ENCODE data around the gene PAQR9.

PAQR9 gene

DNA sequence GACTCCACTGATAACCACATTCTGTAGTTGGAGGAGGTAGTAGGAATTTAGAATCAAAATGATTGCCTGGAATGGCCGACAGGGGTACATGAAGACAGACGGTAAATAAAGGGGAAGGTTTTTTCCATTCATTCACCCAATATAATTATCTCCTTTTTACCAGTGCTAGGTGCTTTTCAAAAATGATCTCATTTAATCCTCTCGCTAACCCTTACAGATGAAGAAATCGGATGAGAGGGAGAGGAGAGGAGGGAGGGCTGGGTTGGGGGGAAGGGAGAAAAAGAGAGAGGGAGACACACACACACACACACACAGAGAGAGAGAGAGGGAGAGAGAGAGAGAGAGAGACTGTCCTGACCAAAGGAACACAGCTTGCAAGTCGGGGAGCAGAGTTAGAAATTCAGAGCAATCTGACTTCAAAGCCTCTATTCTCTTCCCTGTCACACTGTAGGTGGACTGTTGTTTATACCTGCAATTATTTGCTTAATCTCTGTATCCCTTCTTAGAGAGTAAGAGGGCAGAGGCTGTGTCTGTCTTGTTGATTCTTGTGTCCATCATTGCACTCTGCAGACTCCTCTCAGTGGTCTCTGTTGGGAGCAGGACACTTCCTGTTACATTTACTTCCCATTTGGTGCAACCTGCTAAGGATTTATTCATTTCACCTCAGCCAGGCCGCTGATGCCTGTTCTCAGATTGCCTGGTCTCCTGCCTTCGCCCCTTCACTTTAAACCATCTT is 18.7 kb upstream of the PAQR9 start:
- no peak for DNase-seq (ENCODE audit: low read depth)

DNA sequence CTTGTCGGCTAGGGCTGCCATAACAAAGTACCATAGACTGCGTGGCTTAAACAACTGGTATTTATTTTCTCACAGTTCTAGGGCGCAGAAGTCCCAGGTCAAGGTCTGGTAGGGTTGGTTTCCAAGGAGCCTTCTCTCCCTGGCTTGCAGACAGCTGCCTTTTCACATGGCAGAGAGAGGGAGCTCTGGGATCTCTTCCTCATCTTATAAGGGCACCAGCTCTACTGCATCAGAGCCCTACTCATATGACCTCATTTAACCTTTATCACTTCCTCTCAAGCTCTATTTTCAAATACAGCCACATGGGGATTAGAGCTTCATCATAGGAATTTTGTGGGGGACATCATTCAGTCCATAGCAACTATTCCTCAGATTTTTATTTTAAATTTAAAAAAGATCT is 17.6 kb upstream of the PAQR9 start:
- no peak for DNase-seq (ENCODE audit: low read depth)

DNA sequence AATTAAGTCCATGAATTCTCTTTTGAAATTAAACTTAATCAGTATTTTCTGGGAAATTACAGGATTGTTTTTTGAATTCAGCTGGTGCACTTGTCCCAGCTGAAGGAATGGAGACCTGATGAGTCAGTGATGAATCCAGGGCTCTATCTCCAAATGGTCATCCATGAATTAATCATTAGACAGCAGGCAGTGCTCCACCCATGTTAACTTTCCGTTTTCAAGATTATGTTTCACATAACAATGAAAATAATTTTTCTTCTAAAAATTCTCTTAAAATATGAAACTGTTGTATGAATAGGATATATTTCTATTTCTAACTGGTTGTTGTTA is 13.9 kb upstream of the PAQR9 start:
- DNase-seq (ENCODE audit: low read depth), result no peak

DNA sequence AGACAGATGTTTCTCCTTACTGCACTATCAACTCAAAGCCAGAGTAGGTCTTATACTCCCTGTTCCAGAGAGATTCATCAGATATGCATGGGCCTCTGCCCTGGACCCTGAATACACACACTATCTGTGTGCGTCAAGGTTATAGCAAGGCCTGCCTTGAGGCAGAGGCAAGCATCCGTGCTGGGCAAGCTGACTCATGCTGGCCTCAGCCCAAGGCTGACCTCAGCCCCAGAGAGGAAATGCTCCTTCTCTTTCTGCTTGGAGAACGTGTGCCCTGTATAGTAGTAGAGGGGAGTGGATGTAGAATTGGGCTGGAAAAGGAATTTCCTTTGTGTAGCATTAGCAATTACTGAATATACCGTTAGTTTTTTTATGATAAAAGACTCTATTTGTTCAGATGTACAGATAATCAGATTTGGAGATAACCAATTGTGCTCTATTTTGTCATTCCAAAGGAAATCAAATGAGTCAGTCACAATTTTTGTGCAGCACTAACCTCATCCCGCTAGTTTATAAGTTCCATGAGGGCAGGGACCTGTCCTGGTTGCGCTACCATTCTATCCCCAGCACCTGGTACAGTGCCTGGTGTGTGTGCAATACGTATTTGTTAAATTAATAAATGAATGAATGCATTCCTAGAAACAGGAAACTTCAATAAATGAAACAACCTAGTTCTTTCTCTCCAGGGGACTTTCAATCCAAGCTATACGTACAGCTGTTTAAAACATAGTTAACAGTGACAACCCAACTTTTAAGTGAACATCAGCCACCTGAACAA is 13.3 kb upstream of the PAQR9 start:
- DNase-seq (ENCODE audit: low read depth), result no peak

DNA sequence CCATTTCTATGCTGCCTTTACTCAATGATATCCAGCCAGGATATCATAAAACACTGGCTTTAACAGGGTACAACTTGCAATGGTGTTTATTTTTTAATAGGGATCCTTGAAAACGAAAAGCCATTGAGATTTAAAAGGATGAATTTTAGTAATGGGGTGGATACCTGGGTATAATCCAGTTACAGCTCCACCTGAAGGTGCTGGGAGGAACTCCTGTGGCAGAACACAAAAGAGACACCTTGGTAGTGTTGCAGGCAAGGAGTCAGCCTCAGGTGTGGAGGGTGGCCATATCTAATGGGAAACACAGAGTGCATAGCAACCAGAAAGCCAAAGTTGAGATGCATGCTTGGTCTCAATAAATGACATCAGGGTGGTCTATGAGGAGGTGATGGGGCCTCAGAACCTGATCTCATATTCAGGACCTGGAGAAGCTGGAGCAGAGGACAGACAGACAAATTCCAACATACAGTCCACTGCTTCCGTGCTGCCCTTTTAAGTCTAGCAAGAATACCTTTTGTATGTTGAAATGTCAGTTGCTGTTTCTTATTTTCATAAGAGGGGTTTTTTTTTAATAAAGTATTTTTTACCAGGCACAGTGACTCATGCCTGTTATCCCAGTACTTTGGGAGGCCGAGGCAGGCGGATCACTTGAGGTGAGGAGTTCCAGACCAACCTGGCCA is 12.0 kb upstream of the PAQR9 start:
- DNase-seq (ENCODE audit: low read depth), result no peak

DNA sequence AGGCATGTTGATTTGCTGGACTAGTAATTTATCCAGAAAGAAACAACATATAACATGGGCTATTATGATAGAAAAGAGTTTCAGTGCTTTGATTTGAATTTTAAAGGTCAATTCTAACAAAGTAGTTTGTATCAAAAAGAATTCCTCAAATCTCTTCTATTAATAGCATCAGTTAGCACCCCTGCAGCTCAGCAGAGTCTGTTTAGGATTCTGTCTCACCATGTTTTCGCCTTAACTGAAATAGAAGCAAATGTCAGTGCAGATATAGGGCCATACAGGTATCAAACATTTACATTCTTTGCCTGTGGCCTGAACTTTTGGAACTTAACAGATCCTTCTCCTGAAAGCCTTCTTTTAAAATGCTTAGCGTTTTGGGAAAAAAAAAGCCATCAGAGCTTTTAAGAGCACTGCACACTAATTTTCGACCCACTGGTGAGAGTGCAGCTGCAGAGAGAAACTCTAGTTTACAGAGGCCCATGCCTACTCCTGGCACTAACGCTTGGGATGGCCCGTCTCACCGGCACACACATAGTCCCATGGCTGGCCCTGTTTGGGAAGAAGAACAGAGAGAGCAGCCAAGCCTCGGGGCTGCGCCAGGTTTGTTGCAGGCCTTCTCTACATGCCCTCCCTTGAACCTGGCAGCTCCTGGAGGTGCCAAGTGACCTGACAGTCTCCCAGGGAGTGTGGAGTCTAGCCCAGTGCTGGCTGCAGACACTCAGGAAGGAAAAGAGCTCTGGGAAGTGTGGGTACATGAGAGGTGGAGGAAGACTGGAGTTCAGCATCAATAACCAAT is 9.9 kb upstream of the PAQR9 start:
- no peak for DNase-seq (ENCODE audit: low read depth)

DNA sequence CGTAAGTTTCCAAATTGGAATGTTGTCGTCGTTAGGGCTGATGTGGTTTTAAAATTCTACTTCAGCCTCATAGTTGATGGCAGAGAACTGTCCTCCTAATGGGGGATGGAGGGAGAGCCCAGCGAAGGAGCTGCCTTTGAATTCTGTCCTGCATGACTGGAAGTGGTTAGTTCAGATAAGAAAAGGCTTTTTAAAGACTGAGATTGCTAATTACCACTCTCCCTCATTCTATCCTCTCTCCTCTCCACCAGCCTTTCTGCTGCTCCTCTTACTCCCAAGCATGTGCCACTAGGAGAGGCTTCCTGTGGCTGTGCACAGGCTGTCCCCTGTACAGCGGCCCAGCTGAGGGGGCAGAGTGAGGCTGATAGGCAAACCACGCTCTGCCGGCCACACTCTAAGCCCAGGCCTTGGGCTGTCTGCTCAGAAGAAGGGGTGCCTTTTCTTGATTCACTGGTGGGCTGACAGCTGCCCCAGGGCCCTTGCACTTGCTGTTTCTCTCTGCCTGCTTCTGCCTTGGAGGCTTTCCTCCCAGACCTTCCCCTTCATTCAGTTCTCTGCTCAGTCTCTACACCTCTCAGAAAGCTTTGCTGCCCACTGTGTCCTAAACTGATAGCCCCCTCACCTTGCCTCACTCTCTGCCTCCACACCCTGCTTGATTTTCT is 8.7 kb upstream of the PAQR9 start:
- no peak for DNase-seq (ENCODE audit: low read depth)

DNA sequence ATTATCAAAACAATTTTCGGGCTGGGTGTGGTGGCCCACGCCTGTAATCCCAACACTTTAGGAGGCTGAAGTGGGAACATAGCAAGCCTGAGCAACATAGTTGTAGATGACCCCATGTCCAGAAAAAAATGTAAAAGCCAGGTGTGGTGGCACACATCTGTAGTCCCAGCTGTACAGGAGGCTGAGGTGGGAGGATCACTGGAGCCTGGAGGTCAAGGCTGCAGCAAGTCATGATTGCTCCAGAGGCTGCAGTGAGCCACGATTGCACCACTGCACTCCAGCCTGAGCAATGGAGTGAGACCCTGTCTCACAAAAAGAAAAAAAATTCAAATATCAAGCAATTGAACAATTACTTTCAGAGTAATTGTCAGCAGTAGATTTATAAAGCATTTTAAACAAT is 8.0 kb upstream of the PAQR9 start:
- DNase-seq (ENCODE audit: low read depth), result no peak

DNA sequence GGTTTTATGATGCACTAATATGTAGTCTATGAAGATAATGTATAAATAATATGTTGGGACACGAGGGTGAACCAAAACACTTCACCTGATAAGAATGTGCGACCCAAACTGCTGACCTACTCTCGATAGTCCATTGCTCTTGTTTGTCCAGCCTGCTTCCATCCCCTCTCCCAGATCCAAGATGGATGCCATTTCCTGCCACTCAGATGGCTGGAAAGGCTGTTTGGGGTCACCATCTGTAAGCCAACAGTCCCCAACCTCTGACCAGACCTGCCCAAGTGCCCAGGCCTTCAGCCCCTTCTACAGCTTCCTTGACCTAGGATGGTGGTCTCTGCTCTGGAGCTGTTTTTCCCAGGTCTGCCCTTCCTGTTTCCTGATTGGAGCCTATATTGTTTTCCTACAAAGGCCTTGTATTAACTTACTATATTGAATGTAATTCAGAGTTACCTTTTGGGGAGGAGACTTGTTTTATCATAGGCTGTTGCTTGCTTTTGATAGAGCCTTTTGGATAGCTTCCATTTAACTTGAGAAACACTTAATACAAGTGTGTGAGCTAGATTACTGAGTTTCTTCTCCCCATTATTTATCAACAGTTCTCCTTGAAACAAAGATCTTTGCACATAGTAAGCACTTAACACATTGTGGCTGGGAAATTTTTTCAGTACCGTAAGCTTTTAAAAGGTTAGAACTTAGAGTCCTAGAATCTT is 5.0 kb upstream of the PAQR9 start:
- DNase-seq (ENCODE audit: low read depth), result no peak

DNA sequence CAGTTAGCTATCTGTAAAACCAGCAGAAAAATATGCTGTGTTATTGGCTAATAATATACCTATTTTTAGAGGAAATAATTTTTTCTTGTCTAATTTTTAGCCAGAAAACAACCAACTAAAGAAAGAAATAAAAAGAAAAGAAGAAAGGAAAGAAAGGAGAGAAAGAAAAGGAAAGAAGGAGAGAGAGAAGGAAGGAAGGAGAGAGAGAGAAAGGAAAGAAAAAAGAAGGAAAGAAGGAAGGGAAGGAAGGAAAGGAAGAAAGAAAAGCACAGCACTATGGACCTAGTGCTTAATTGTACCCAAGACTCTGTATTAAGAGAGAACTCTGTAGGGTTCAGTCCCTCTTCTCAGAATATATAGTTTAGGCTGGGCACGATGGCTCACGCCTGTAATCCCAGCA is 3.3 kb upstream of the PAQR9 start:
- DNase-seq (ENCODE audit: low read depth), result no peak

DNA sequence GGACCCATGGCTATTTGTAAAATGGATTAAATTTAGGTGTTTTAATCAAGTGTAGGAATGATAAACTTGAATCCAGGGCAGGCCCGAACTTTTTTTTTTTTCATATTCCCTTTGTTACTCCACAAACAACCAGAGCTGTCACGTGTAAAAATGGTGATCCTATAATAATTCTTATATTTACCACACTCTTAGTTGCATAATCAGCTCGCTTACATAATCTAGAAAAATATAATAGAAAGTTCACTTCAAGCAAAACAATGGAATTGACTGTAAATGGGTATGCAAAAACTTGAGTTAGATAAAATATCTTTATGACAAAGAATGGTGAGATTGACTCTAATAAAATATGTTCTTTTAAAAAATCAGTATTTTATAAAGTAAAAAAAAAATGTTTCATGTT is 2.1 kb upstream of the PAQR9 start:
- no peak for DNase-seq (ENCODE audit: low read depth)

DNA sequence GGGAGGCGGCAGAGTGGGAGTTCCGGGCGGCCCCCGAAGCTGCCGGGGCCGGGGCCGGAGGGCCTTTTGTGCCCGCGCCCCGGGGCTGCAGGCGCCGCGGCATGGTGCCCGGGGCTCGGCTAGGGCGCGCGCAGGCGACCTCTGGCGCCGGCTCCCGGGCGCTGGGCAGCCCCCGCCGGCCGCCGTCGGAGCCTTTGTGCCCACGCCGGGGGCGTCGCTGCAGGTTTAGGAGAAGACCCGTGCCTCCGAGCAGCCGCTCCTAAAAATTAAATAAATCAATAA is 299 bp downstream of the PAQR9 start:
- no peak for DNase-seq (ENCODE audit: low read depth)

DNA sequence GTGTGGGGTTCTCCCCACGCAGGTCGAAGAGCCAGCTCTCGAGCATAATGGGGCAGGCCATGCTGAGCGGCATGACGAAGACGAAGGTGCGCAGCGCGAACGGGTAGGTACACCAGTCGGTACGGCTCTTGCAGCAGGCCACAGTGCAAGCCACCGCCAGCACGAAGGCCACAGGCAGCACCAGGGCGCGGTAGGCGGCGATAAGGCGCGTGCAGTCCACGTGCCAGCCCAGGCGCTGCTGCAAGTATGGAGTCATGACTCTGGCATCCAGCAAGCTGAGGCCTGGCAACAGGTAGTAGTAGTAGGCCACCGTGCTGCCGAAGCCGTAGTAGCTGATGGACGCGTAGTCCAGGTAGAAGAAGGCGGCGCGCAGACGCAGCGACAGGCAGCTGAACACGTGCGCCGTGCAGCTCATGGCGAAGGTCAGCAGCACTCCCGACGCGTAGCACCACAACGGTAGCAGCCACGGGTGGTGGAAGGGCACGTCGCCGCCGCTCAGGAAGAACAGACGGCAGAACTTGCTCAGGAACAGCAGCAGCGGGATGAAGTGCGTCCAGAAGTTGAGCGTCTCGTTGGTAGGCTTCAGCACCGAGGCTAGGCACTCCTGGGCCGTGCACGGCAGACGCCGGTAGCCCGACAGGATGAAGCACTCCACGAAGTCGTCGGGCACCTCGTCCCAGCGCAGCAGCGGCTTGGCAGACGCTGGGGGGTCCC is 797 bp downstream of the PAQR9 start:
- DNase-seq (ENCODE audit: low read depth), result no peak

DNA sequence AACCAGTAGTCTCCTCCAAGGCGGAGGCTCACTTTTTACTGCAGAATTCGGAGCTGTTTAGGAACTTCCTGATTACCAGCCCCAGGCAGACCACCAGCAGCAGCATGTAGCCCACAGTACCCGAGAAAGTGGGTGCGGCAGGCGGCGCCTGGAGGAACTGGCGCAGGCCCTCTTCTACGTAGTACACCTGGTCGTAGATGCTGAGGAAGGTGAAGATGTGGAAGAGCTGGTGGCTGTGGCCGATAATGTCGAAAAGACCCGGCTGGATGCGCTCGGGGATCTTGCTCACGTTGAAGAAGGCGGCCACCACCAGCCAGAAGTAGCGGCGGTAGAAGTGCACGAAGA is 1.3 kb downstream of the PAQR9 start:
- DNase-seq (ENCODE audit: low read depth), result no peak

DNA sequence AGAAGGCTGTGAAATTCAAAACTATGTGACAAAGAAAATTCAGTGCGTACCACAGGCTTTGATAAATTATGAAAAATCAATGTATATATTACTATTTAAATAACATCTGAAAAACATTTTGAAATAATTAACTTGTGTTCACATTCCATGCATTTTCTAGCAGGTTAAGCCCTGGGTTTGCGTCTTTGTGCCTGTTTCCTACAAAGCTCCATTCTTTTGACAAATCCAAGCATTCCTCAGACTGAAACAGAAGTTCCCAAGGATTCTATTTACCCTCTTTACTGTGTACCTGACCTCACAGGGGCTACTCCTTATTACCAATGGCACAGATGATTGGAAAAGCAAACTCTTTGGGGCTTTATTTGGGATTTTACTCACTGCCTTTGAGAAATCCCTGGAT is 1.9 kb downstream of the PAQR9 start:
- DNase-seq (ENCODE audit: low read depth), result no peak

DNA sequence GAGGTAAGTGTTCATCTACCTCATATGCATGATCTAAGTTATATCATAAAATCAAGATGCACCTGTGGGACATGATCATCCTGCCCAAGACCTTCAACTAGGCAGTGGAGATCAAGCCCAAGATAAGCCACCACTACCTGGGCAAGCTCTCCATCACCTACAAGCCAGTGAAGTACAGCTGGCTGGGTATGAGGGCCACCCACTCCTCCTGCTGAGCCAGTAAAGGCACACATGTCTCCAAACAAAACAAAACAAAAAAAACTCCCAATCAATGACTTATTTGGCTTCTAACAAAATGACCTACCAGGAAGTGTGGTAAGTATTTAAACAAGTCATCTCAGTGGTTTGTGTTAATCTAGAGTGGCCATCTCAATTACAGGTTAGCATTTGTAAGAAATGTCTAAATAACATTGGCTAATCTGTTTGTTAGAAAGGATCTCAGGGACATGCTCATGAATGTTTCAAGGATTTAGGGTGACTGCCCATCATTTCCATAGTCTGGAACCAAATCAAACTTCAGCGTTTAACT is 3.1 kb downstream of the PAQR9 start:
- no peak for DNase-seq (ENCODE audit: low read depth)

DNA sequence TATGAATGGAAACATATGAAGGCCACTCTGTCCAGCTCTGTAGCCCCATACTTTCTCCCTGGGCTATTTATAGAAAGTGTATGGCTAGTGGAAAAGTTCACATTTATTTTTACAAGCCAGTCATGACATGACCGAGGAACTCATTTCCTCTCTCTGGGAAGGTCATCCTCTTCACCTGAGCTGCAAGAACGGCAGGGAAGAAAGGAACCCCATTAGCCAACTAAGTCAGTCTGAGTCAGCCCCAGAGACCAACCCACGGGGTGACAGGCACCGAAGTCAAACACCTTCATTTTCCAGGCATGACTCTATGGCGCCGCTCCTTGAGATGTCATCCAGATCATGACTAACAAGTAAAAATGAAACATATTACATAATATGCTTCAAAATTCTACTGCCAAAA is 4.8 kb downstream of the PAQR9 start:
- DNase-seq (ENCODE audit: low read depth), result peak; percentile 8

DNA sequence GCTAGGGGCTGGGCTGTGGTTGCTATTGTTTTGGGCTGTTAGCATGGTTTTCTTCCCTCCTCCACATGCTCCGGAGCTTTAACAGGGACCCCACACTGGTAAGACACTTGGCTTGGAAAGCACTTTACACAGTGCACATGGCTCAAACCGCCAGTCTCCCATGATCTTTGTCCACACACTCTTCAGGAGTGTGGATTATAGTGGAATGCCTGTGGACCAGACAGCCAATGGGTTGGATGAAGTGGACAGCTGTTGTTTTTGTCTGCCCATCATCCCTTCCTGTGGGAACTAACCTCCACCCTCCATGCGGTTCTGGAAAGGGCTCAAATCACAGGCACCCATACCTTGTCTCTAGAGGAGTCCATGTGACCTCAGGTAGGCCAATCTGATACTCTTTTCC is 10.0 kb downstream of the PAQR9 start:
- no peak for DNase-seq (ENCODE audit: low read depth)

DNA sequence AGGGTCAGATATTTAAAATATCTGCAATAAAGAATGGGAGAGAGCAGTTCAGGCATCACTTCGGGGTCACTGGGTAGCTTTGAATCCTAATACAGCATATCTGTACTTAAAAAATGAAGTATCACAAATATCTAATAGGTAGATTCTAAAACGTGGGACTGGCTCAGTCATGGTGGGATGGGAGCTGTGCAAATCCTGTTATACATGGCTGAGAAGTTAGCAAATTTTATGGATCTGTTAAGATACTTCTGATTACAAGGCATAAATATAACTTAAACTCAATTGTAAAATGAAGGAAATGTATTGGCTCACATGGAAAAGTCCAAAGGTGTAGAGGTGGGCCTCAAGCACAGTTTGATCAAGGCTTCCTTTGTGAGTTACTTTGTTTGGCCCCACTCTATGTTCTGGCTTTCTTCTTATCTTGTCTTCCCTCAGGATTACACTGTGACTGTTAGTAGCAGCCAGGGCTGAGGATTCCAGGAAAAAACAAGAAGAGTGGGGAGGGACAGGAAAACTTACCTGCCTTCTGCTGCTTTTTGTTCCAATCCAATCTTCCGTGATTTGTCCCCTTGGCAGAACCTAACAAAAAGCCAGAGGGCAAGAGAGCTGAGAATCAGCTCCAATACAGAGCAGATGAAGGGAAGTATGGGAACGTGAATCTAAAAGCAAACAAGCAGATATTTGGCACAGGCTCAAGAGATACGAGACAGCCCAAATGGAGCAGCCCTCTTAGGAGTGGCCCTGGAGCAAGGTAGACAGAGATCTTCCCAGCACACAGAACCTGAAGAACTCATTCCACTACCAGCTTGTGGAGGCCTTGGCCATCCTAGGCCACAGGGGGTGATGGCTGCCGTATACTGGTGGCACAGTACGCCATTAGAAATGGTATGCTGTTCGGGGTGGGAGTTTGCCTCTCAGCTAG is 10.9 kb downstream of the PAQR9 start:
- DNase-seq (ENCODE audit: low read depth), result no peak

DNA sequence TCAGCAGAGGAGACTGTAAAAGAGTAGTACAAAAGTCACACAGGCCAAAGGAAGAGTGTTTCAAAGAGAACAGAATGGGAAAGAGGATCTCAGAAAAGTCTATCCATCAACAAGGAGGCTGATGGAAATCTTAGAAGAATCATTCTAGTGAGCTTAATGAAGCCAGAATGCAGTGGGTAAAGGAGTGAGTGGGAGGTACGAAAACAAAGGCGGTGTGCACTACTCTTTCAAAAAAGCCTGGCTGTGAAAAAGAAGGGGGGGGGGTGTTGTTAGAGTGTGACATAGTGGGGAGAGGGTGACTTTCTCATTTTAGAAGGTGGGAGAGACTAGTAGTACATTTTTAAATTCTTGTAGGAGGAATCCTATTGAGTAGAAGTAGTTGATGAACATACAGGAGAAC is 11.7 kb downstream of the PAQR9 start:
- DNase-seq (ENCODE audit: low read depth), result no peak

All from activated T-cell treated with anti-CD3 and anti-CD28 coated beads for 24 hours (primary cell).